ENCODE data around the gene CCDC106.

Gene CCDC106

DNA sequence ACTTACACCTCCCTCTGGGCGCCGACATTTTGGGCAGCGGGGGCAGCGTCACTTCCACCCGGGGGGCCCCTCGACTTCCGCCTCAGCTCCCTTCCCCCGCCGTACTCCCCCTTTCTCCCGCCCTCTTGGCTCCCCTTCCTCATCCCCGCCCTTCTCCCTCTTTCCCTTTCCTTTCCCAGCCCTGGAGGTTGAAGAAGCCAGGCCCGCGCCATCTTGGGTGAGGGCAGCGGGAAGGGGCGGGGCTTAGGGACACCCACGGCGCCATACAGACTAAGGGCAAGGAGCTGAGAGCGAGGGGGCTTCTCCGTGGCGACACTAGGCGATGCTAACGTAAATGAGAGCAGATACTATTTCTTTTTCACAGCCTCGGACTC, 48.6 kb upstream of the CCDC106 start, which contains the start of gene FIZ1 (continued):
- TF ChIP-seq, protein P1, sequence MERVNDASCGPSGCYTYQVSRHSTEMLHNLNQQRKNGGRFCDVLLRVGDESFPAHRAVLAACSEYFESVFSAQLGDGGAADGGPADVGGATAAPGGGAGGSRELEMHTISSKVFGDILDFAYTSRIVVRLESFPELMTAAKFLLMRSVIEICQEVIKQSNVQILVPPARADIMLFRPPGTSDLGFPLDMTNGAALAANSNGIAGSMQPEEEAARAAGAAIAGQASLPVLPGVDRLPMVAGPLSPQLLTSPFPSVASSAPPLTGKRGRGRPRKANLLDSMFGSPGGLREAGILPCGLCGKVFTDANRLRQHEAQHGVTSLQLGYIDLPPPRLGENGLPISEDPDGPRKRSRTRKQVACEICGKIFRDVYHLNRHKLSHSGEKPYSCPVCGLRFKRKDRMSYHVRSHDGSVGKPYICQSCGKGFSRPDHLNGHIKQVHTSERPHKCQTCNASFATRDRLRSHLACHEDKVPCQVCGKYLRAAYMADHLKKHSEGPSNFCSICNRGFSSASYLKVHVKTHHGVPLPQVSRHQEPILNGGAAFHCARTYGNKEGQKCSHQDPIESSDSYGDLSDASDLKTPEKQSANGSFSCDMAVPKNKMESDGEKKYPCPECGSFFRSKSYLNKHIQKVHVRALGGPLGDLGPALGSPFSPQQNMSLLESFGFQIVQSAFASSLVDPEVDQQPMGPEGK (tag by site-specific recombination; IDR thresholded peaks at IDR 0.05): peak; percentile 98
- TF ChIP-seq TRIM28 (IDR thresholded peaks at IDR 0.05; ENCODE audit: borderline replicate concordance, low read length) (no peak), ZNF335 (tag by site-specific recombination; conservative IDR thresholded peaks at IDR 0.05) (peak; percentile 99; the same call in 1 of the 2 replicates), ZNF600 (tag by site-specific recombination; IDR thresholded peaks at IDR 0.05) (no peak), ZNF658 (tag by site-specific recombination; IDR thresholded peaks at IDR 0.05) (no peak), MYNN (tag by site-specific recombination; IDR thresholded peaks at IDR 0.05; ENCODE audit: borderline replicate concordance) (no peak), ZNF514 (tag by site-specific recombination; IDR thresholded peaks at IDR 0.05) (no peak), ZBTB21 (tag by site-specific recombination; IDR thresholded peaks at IDR 0.05) (peak; percentile 79), ZNF521 (tag by site-specific recombination; IDR thresholded peaks at IDR 0.05) (no peak), ZFP3 (tag by site-specific recombination; IDR thresholded peaks at IDR 0.05; ENCODE audit: low read depth) (no peak), MZF1 (tag by site-specific recombination; IDR thresholded peaks at IDR 0.05; ENCODE audit: borderline replicate concordance) (peak; percentile 74; the same call in 1 of the 2 replicates), ZSCAN5A (tag by site-specific recombination; IDR thresholded peaks at IDR 0.05) (no peak), ZNF629 (tag by site-specific recombination; IDR thresholded peaks at IDR 0.05) (peak; percentile 83), ZBTB1 (tag by site-specific recombination; IDR thresholded peaks at IDR 0.05) (no peak), SP3 (tag by site-specific recombination; IDR thresholded peaks at IDR 0.05) (no peak; the same call in none of the 2 replicates), SALL2 (tag by site-specific recombination; IDR thresholded peaks at IDR 0.05; ENCODE audit: borderline replicate concordance) (no peak), ZFHX2 (tag by site-specific recombination; conservative IDR thresholded peaks at IDR 0.05) (peak; percentile 81), PRDM1 (tag by site-specific recombination; IDR thresholded peaks at IDR 0.05) (peak; percentile 95), WT1 (tag by site-specific recombination; IDR thresholded peaks at IDR 0.05) (peak; percentile 68; the same call in 1 of the 2 replicates), GLIS1 (tag by site-specific recombination; IDR thresholded peaks at IDR 0.05) (peak; percentile 83), ZNF148 (tag by site-specific recombination; IDR thresholded peaks at IDR 0.05; ENCODE audit: borderline replicate concordance) (no peak), ZNF138 (tag by site-specific recombination; IDR thresholded peaks at IDR 0.05; ENCODE audit: borderline replicate concordance) (no peak), BCL11A (tag by site-specific recombination; IDR thresholded peaks at IDR 0.05; ENCODE audit: low read depth) (no peak), REPIN1 (tag by site-specific recombination; IDR thresholded peaks at IDR 0.05; ENCODE audit: low read depth) (no peak), ZNF248 (tag by site-specific recombination; IDR thresholded peaks at IDR 0.05) (no peak)
- TF ChIP-seq, protein P2, sequence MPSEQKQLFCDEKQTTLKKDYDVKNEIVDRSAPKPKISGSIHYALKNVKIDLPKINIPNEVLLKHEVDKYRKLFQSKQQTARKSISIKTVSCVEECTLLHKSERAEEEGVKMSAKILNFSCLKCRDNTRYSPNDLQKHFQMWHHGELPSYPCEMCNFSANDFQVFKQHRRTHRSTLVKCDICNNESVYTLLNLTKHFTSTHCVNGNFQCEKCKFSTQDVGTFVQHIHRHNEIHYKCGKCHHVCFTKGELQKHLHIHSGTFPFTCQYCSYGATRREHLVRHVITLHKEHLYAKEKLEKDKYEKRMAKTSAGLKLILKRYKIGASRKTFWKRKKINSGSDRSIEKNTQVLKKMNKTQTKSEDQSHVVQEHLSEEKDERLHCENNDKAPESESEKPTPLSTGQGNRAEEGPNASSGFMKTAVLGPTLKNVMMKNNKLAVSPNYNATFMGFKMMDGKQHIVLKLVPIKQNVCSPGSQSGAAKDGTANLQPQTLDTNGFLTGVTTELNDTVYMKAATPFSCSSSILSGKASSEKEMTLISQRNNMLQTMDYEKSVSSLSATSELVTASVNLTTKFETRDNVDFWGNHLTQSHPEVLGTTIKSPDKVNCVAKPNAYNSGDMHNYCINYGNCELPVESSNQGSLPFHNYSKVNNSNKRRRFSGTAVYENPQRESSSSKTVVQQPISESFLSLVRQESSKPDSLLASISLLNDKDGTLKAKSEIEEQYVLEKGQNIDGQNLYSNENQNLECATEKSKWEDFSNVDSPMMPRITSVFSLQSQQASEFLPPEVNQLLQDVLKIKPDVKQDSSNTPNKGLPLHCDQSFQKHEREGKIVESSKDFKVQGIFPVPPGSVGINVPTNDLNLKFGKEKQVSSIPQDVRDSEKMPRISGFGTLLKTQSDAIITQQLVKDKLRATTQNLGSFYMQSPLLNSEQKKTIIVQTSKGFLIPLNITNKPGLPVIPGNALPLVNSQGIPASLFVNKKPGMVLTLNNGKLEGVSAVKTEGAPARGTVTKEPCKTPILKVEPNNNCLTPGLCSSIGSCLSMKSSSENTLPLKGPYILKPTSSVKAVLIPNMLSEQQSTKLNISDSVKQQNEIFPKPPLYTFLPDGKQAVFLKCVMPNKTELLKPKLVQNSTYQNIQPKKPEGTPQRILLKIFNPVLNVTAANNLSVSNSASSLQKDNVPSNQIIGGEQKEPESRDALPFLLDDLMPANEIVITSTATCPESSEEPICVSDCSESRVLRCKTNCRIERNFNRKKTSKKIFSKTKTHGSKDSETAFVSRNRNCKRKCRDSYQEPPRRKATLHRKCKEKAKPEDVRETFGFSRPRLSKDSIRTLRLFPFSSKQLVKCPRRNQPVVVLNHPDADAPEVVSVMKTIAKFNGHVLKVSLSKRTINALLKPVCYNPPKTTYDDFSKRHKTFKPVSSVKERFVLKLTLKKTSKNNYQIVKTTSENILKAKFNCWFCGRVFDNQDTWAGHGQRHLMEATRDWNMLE (tag by site-specific recombination; conservative IDR thresholded peaks at IDR 0.05; ENCODE audit: low read depth): peak; percentile 85
- TF ChIP-seq, protein P3, sequence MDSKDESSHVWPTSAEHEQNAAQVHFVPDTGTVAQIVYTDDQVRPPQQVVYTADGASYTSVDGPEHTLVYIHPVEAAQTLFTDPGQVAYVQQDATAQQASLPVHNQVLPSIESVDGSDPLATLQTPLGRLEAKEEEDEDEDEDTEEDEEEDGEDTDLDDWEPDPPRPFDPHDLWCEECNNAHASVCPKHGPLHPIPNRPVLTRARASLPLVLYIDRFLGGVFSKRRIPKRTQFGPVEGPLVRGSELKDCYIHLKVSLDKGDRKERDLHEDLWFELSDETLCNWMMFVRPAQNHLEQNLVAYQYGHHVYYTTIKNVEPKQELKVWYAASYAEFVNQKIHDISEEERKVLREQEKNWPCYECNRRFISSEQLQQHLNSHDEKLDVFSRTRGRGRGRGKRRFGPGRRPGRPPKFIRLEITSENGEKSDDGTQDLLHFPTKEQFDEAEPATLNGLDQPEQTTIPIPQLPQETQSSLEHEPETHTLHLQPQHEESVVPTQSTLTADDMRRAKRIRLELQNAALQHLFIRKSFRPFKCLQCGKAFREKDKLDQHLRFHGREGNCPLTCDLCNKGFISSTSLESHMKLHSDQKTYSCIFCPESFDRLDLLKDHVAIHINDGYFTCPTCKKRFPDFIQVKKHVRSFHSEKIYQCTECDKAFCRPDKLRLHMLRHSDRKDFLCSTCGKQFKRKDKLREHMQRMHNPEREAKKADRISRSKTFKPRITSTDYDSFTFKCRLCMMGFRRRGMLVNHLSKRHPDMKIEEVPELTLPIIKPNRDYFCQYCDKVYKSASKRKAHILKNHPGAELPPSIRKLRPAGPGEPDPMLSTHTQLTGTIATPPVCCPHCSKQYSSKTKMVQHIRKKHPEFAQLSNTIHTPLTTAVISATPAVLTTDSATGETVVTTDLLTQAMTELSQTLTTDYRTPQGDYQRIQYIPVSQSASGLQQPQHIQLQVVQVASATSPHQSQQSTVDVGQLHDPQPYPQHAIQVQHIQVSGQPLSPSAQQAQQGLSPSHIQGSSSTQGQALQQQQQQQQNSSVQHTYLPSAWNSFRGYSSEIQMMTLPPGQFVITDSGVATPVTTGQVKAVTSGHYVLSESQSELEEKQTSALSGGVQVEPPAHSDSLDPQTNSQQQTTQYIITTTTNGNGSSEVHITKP (tag by site-specific recombination; IDR thresholded peaks at IDR 0.05): peak; percentile 80
